ENCODE measurements around the gene VIP.

Gene VIP

GRCh38 chr6:152727507-152727906 is 23.1 kb upstream of the VIP start:
- no peaks in the 10 kb centered on the region for H4K20me1 ChIP-seq
- 0 out of 2 replicates have a peak, but pooled peaks cover 4% of the 10 kb centered on the region for H3K4me1 ChIP-seq
- no peak for TF ChIP-seq Cebpa-rat (IDR thresholded peaks at IDR 0.05)
- H3K27me3 ChIP-seq: no peaks in the 10 kb centered on the region
- H3K36me3 ChIP-seq: no peaks in the 10 kb centered on the region
- H3K4me2 ChIP-seq: no peak overlapping the region
- no peak overlapping the region for H3K4me3 ChIP-seq
- no peak overlapping the region for H3K27ac ChIP-seq
- no peaks in the 10 kb centered on the region for H3K9me3 ChIP-seq
- no peak overlapping the region for H3K9ac ChIP-seq

- H3K27ac ChIP-seq: no peak overlapping the region
- H3K4me1 ChIP-seq: no peaks in the 10 kb centered on the region
- H3K36me3 ChIP-seq: no peaks in the 10 kb centered on the region
- H3K9me3 ChIP-seq: no peaks in the 10 kb centered on the region
- H3K9ac ChIP-seq: no peak overlapping the region
- no peaks in the 10 kb centered on the region for H3K27me3 ChIP-seq
- H3K4me3 ChIP-seq: no peak overlapping the region
- no peak overlapping the region for H3K4me2 ChIP-seq
- H4K20me1 ChIP-seq: no peaks in the 10 kb centered on the region
- no peak for TF ChIP-seq Cebpa-rat (IDR thresholded peaks at IDR 0.05)
Measured at GRCh38 chr6:152734630-152735029, 16.0 kb upstream of the VIP start.

GRCh38 chr6:152736687-152737273 is 13.8 kb upstream of the VIP start:
- Histone ChIP-seq H3K4me1 (no peaks in the 10 kb centered on the region), H3K27ac (no peak overlapping the region), H4K20me1 (no peaks in the 10 kb centered on the region), H3K27me3 (no peaks in the 10 kb centered on the region), H3K36me3 (no peaks in the 10 kb centered on the region), H3K4me2 (no peak overlapping the region), H3K9ac (no peak overlapping the region), H3K9me3 (no peaks in the 10 kb centered on the region), H3K4me3 (no peak overlapping the region)
- TF ChIP-seq Cebpa-rat (IDR thresholded peaks at IDR 0.05): no peak

- Histone ChIP-seq H3K4me2 (no peak overlapping the region), H3K4me1 (no peaks in the 10 kb centered on the region), H3K27ac (no peak overlapping the region), H3K9me3 (no peaks in the 10 kb centered on the region), H3K27me3 (no peaks in the 10 kb centered on the region), H3K36me3 (no peaks in the 10 kb centered on the region), H3K4me3 (no peak overlapping the region), H3K9ac (no peak overlapping the region), H4K20me1 (no peaks in the 10 kb centered on the region)
- no peak for TF ChIP-seq Cebpa-rat (IDR thresholded peaks at IDR 0.05)
Measured at GRCh38 chr6:152745509-152746171, 5.0 kb upstream of the VIP start.

- Histone ChIP-seq H3K9ac (no peak overlapping the region), H3K27me3 (no peaks in the 10 kb centered on the region), H4K20me1 (no peaks in the 10 kb centered on the region), H3K4me3 (no peak overlapping the region), H3K9me3 (no peaks in the 10 kb centered on the region), H3K4me1 (no peaks in the 10 kb centered on the region), H3K36me3 (no peaks in the 10 kb centered on the region), H3K27ac (no peak overlapping the region), H3K4me2 (no peak overlapping the region)
- TF ChIP-seq Cebpa-rat (IDR thresholded peaks at IDR 0.05): no peak
Measured at GRCh38 chr6:152746172-152746553, 4.4 kb upstream of the VIP start.

- H3K4me3 ChIP-seq: no peak overlapping the region
- no peak overlapping the region for H3K4me2 ChIP-seq
- no peaks in the 10 kb centered on the region for H3K9me3 ChIP-seq
- no peaks in the 10 kb centered on the region for H3K36me3 ChIP-seq
- no peak overlapping the region for H3K27ac ChIP-seq
- no peaks in the 10 kb centered on the region for H3K27me3 ChIP-seq
- no peak overlapping the region for H3K9ac ChIP-seq
- no peak for TF ChIP-seq Cebpa-rat (IDR thresholded peaks at IDR 0.05)
- H4K20me1 ChIP-seq: no peaks in the 10 kb centered on the region
- no peaks in the 10 kb centered on the region for H3K4me1 ChIP-seq
Measured at GRCh38 chr6:152748843-152749242, 1.8 kb upstream of the VIP start.

GRCh38 chr6:152749336-152749735 is 1.3 kb upstream of the VIP start:
- Histone ChIP-seq H3K36me3 (no peaks in the 10 kb centered on the region), H3K9ac (no peak overlapping the region), H3K4me1 (no peaks in the 10 kb centered on the region), H3K9me3 (no peaks in the 10 kb centered on the region), H3K4me2 (no peak overlapping the region), H3K27ac (no peak overlapping the region), H4K20me1 (no peaks in the 10 kb centered on the region), H3K27me3 (no peaks in the 10 kb centered on the region), H3K4me3 (no peak overlapping the region)
- no peak for TF ChIP-seq Cebpa-rat (IDR thresholded peaks at IDR 0.05)

- H4K20me1 ChIP-seq: no peaks in the 10 kb centered on the region
- H3K27me3 ChIP-seq: no peaks in the 10 kb centered on the region
- no peak for TF ChIP-seq Cebpa-rat (IDR thresholded peaks at IDR 0.05)
- H3K4me3 ChIP-seq: no peak overlapping the region
- no peak overlapping the region for H3K27ac ChIP-seq
- no peak overlapping the region for H3K9ac ChIP-seq
- H3K9me3 ChIP-seq: no peaks in the 10 kb centered on the region
- no peak overlapping the region for H3K4me2 ChIP-seq
- no peaks in the 10 kb centered on the region for H3K36me3 ChIP-seq
- H3K4me1 ChIP-seq: no peaks in the 10 kb centered on the region
Measured at GRCh38 chr6:152765331-152765730, 14.7 kb downstream of the VIP start.

GRCh38 chr6:152769159-152769558 is 18.6 kb downstream of the VIP start:
- Histone ChIP-seq H3K27me3 (no peaks in the 10 kb centered on the region), H3K9ac (no peak overlapping the region), H3K9me3 (no peaks in the 10 kb centered on the region), H3K4me3 (no peak overlapping the region), H3K4me2 (no peak overlapping the region), H4K20me1 (no peaks in the 10 kb centered on the region), H3K36me3 (no peaks in the 10 kb centered on the region), H3K27ac (no peak overlapping the region), H3K4me1 (no peaks in the 10 kb centered on the region)
- TF ChIP-seq Cebpa-rat (IDR thresholded peaks at IDR 0.05): no peak

- Histone ChIP-seq H3K4me3 (no peak overlapping the region), H3K27me3 (no peaks in the 10 kb centered on the region), H3K9ac (no peak overlapping the region), H3K9me3 (no peaks in the 10 kb centered on the region), H3K4me2 (no peak overlapping the region), H3K36me3 (no peaks in the 10 kb centered on the region), H4K20me1 (no peaks in the 10 kb centered on the region), H3K27ac (no peak overlapping the region), H3K4me1 (no peaks in the 10 kb centered on the region)
- TF ChIP-seq Cebpa-rat (IDR thresholded peaks at IDR 0.05): no peak
Measured at GRCh38 chr6:152769993-152770392, 19.4 kb downstream of the VIP start.

Measured in BLaER1 (cell line).